Spleen (tissue), 11 donors: ENCODE measurements around the gene IL6R. TPM values are rescaled to one million over a fixed set of nuclear protein-coding genes. Genes with fewer than 3 reads are reported as not detected.

ENCODE experiments used
- DNase-seq: peaks from one replicate; pipeline ENCODE4 v3.0.0-alpha.2; 2020
- H3K27ac ChIP-seq, 8 donors: fragments of 200-600 bp; sonication (generic) in 7 of 8; 1 replicate in 4 of 8; 2 replicates in 4 of 8; pipeline versions ENCODE4 v1.5.0 to v1.8.0; 2016 to 2021; ENCODE audit warnings: inconsistent platforms in 4 of 8, mild to moderate bottlenecking in 4 of 8, moderate library complexity in 1 of 8
- H3K27me3 ChIP-seq, 7 donors: fragments of 200-600 bp; sonication (generic) in 6 of 7; replicated peaks in 1 of 7; 1 replicate in 4 of 7; 2 replicates in 3 of 7; pipeline versions ENCODE4 v1.5.0 to v1.8.0; 2016 to 2021; ENCODE audit warnings: inconsistent platforms in 3 of 7, mild to moderate bottlenecking in 1 of 7
- H3K36me3 ChIP-seq, 6 donors: fragments of 200-600 bp; sonication (generic) in 5 of 6; 1 replicate in 4 of 6; 2 replicates in 2 of 6; pipeline versions ENCODE4 v1.5.0 to v1.8.0; 2016 to 2021; ENCODE audit warnings: inconsistent platforms in 2 of 6
- H3K4me1 ChIP-seq, 6 donors: fragments of 200-600 bp; sonication (generic) in 5 of 6; 1 replicate in 3 of 6; 2 replicates in 3 of 6; pipeline versions ENCODE4 v1.5.0 to v1.8.0; 2016 to 2021; ENCODE audit warnings: inconsistent platforms in 3 of 6
- H3K4me3 ChIP-seq, 8 donors: fragments of 200-600 bp; sonication (generic) in 7 of 8; 1 replicate in 4 of 8; 2 replicates in 4 of 8; pipeline versions ENCODE4 v1.5.0 to v1.8.0; 2016 to 2021; ENCODE audit warnings: inconsistent platforms in 4 of 8, mild to moderate bottlenecking in 4 of 8, moderate library complexity in 2 of 8
- H3K9me3 ChIP-seq, 8 donors: fragments of 200-600 bp; sonication (generic) in 7 of 8; 1 replicate in 4 of 8; 2 replicates in 4 of 8; pipeline versions ENCODE4 v1.5.0 to v1.8.0; 2016 to 2021; ENCODE audit warnings: inconsistent platforms in 4 of 8
- POLR2A ChIP-seq, 3 donors: fragments of 450-650 bp; IDR thresholded peaks; one replicate each; pipeline ENCODE4 v1.5.1; 2017; ENCODE audit warnings: antibody characterized with exemption in 3 of 3, mild to moderate bottlenecking in 1 of 3
- POLR2AphosphoS5 ChIP-seq, 3 donors: sonication (generic); formaldehyde crosslinking; IDR thresholded peaks; one replicate each; pipeline ENCODE4 v1.5.1; 2017; ENCODE audit warnings: antibody characterized with exemption in 3 of 3
- WGBS, 5 donors: extraction: QIAGEN DNeasy Blood & Tissue Kit in 3 of 5; methylation state at CpG; one replicate each; pipeline versions ENCODE4 v1.1.5 to v1.1.7; 2013 to 2018; 5-methylcytosine and 5-hydroxymethylcytosine counted together
- intact Hi-C: fragments of 100-400 bp; cut with DNase I; formaldehyde crosslinking; loops from one replicate; pipeline ENCODE4 v1.15.0; 2023; ENCODE audit warnings: low total_unique reads
- polyA plus RNA-seq, 3 donors: library from polyadenylated mRNA; stranded (reverse); fragments of 200-250 nt; gene quantifications; one replicate each; pipeline ENCODE4 v1.2.1, GENCODE V29; 2013
- total RNA-seq, 7 donors: library from RNA; depleted of rRNA in 3 of 7; stranded (reverse); fragments of >200 nt in 3 of 7; fragmentation: NEBNext Ultra II Directional in 4 of 7; extraction: Animal tissue kit (Norgen Biotek cat#: 25700) in 4 of 7; gene quantifications; one replicate each; pipeline versions ENCODE4 v1.1.0 to v1.2.1, GENCODE V29; 2016 to 2021
- TF ChIP-seq, protein P1 (sequence below), 11 experiments: fragments of 200-600 bp in 7 of 11; fragments of 450-650 bp in 4 of 11; sonication (generic) in 4 of 11; IDR thresholded peaks in 8 of 11; conservative IDR thresholded peaks in 3 of 11; 1 replicate in 7 of 11; 2 replicates in 4 of 11; pipeline versions ENCODE4 v1.4.0 to v1.8.0; 2016 to 2021; ENCODE audit warnings: antibody characterized with exemption in 11 of 11, inconsistent platforms in 4 of 11, mild to moderate bottlenecking in 1 of 11
- donor health status: healthy with polysubstance abuse.
- donor health status: DM: no; HTN: no; CAD: no; lungs with moderate emphysema.
- donor health status: DM: no; HTN: no; CAD: no.
- donor health status: Bipolar disorder and iron deficiency.
- donor health status: healthy.
- donor health status: DM: no; HTN: no; CAD: no.
- donor health status: DM: yes; HTN: yes; CAD: no.

IL6R gene
- total and polyA plus RNA-seq, 10 donors: 2.8 to 74.5 (median 47.8) TPM

DNA sequence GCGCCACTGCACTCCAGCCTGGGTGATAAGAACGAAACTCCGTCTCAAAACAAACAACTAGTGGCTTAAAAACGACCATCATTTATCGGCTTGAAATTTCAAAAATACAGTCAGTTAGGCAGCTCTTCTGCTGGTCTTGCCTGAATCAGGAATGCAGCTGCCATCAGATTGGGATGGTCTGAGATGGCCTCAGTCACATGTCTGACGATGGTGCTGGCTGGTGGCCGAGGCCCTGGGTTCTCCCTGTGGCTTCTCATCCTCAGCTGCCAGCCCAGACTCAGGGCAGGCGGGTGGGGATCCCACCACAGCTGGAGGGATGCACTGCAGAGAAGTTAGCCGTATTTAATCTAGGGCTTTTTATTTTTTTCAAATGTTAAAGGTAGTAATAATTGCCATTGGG, 31.3 kb downstream of the IL6R start:
- intact Hi-C loops: no loop called here
- no peaks in the 10 kb centered on the region for H3K27me3 ChIP-seq
- H3K9me3 ChIP-seq: no peaks in the 10 kb centered on the region
- WGBS, 5 donors: 84 to 90% (median 87%) methylated on average over 9 of the region's 9 CpGs
- H3K27ac ChIP-seq: no peak overlapping the region
- DNase-seq: no peak
- H3K4me1 ChIP-seq: peaks cover 0 to 60% (median 33%) of the 10 kb centered on the region in 6 donors
- TF ChIP-seq, protein P1, sequence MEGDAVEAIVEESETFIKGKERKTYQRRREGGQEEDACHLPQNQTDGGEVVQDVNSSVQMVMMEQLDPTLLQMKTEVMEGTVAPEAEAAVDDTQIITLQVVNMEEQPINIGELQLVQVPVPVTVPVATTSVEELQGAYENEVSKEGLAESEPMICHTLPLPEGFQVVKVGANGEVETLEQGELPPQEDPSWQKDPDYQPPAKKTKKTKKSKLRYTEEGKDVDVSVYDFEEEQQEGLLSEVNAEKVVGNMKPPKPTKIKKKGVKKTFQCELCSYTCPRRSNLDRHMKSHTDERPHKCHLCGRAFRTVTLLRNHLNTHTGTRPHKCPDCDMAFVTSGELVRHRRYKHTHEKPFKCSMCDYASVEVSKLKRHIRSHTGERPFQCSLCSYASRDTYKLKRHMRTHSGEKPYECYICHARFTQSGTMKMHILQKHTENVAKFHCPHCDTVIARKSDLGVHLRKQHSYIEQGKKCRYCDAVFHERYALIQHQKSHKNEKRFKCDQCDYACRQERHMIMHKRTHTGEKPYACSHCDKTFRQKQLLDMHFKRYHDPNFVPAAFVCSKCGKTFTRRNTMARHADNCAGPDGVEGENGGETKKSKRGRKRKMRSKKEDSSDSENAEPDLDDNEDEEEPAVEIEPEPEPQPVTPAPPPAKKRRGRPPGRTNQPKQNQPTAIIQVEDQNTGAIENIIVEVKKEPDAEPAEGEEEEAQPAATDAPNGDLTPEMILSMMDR (IDR thresholded peaks at IDR 0.05 in 8 of 11, conservative IDR thresholded peaks at IDR 0.05 in 3 of 11): no peak
- TF ChIP-seq POLR2A (IDR thresholded peaks at IDR 0.05) (no peak), POLR2AphosphoS5 (IDR thresholded peaks at IDR 0.05) (no peak)
- H3K36me3 ChIP-seq: peaks cover 0 to 86% (median 19%) of the 10 kb centered on the region in 6 donors
- H3K4me3 ChIP-seq: no peak overlapping the region

DNA sequence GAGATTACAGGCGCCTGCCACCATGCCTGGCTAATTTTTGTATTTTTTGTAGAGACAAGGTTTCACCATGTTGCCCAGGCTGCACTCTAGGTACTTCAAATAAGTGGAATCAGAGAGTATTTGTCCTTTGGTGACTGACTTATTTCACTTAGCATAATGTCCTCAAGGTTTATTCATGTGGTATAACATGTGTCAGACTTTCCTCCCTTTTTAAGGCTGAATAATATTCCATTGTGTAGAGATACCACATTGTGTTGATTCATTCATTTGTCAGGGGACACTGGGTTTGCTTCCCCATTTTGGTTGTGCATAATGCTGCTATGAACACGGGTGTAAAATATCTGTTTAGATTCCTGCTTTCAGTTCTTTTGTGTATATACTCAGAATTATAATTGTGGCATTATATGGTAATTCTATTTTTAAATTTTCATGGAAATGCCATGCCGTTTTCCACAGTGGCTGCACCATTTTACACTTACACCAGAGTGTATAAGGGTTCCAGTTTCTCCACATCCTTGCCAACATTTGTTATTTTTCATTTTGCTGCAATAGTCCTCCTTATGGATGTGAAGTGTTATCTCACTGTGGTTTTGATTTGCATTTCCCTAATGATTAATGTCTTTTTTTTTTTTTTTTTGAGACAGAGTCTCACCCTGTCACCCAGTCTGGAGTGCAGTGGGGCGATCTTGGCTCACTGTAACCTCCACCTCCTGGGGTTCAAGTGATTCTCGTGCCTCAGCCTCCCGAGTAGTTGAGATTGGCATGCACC, 35.1 kb downstream of the IL6R start:
- TF ChIP-seq POLR2A (IDR thresholded peaks at IDR 0.05): no peak
- no peak for TF ChIP-seq POLR2AphosphoS5 (IDR thresholded peaks at IDR 0.05)
- Histone ChIP-seq H3K4me1 (peaks cover 0 to 63% (median 29%) of the 10 kb centered on the region in 6 donors), H3K36me3 (peaks cover 0 to 97% (median 11%) of the 10 kb centered on the region in 6 donors), H3K27me3 (no peaks in the 10 kb centered on the region), H3K9me3 (no peaks in the 10 kb centered on the region), H3K27ac (peak overlapping the region in 6 of 8 donors; percentile 10 to 67 (median 56)), H3K4me3 (no peak overlapping the region)
- DNase-seq: no peak
- 73 to 81% (median 78%) methylated on average over 6 of the region's 6 CpGs for WGBS, 5 donors
- intact Hi-C loops: no loop called here

DNA sequence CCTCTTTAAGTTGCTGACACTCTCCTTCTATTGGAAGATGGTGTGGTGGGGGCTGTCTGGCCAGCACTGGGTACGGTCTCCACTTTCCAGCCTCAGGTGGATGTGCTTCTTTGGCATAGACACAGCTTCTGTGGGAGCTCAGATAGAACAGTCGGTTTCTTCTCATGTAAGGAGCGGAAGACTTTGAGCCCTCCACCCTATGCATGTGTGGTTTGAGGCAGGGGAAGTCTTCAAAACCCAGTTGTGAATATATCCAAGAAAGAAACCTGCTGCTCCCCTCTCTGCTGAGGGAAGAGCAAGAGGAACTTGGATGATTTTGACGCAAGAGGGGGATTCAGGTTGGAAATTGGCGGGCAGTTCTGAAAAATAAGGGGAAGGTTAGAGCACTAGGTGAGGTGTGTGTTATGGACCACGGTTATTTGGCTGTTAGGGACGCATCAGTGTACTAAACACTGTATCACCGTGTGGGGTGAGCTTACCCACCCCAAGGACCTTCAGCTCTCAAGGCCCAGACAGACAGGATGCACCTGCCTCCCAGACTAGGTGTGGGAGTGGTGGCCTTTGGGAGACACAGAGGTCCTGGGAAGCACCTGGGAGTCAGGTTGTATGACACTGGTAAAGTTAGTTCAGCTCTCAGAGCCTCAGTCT, 36.2 kb downstream of the IL6R start:
- intact Hi-C loops: no loop called here
- Histone ChIP-seq H3K4me3 (no peak overlapping the region), H3K4me1 (peaks cover 0 to 64% (median 29%) of the 10 kb centered on the region in 6 donors), H3K9me3 (no peaks in the 10 kb centered on the region), H3K27ac (peak overlapping the region in 3 of 8 donors; percentile 11 to 41 (median 38)), H3K36me3 (peaks cover 0 to 97% (median 2%) of the 10 kb centered on the region in 6 donors), H3K27me3 (no peaks in the 10 kb centered on the region)
- DNase-seq: no peak
- 60 to 75% (median 65%) methylated on average over 8 of the region's 8 CpGs for WGBS, 5 donors
- TF ChIP-seq, protein P1 (IDR thresholded peaks at IDR 0.05 in 8 of 11, conservative IDR thresholded peaks at IDR 0.05 in 3 of 11): no peak
- TF ChIP-seq POLR2AphosphoS5 (IDR thresholded peaks at IDR 0.05) (no peak), POLR2A (IDR thresholded peaks at IDR 0.05) (no peak)

DNA sequence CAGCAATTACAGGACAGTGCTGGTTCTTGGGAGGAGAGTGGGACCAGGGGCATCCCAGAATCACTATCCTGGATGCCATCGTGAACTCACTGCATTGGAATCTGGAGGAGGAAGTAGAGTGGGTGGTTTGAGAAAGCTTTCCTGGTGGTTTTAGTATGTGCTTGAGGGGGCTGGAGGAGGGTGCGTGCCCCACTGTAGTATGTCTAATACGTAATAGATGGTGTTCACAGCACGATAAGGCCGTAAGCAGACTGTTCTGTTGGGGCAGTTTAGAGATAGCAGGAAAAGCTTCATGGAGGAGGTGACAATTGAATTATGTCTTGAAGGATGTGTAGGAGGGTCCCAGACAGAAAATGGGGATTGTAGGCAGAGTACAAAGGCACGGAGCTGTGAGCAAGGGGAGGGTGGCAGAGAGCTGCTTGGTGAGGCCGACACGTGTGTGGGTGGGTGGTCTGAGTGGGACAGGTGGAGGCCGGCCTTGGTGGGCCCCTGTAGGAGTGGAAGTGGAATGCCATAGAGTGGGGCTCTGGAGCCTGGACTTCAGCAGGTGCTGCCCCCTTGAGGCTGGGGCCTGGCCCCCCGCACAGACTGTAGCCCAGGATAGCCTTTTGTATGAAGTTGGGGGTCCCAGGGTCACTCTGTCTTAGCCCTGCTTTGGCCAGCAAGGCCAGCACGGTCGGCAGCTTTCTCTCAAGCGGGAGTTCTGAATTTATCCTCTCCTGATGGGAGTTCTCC, 37.0 kb downstream of the IL6R start:
- Histone ChIP-seq H3K4me1 (peaks cover 0 to 64% (median 29%) of the 10 kb centered on the region in 6 donors), H3K4me3 (no peak overlapping the region), H3K27ac (peak overlapping the region in 2 of 8 donors; percentile 11 to 41), H3K27me3 (no peaks in the 10 kb centered on the region), H3K36me3 (peaks cover 0 to 97% (median 3%) of the 10 kb centered on the region in 6 donors), H3K9me3 (no peaks in the 10 kb centered on the region)
- intact Hi-C loops: no loop called here
- TF ChIP-seq, protein P1 (IDR thresholded peaks at IDR 0.05 in 8 of 11, conservative IDR thresholded peaks at IDR 0.05 in 3 of 11): peak in 5 of 11 experiments; percentile 23 to 45 (median 38)
- TF ChIP-seq POLR2AphosphoS5 (IDR thresholded peaks at IDR 0.05) (no peak), POLR2A (IDR thresholded peaks at IDR 0.05) (no peak)
- no peak for DNase-seq
- 69 to 81% (median 71%) methylated on average over 13 of the region's 13 CpGs for WGBS, 5 donors
